NOMO-1 (cell line): ENCODE data around the gene CPED1.
"Not testable (repeated sequence)": the region's sequence is repeated elsewhere in the genome, so short reads cannot be mapped to it uniquely, and the experiment has no call there.

ENCODE experiments used
- DNase-seq, 2 experiments: peaks; one replicate each; lab custom pipeline; 2025; ENCODE audit not compliant: unreplicated experiment in 2 of 2; lab: John Stamatoyannopoulos, UW

The CPED1 gene

GRCh38 chr7:121125454-121125853, 136.9 kb downstream of the CPED1 start:
- not testable (repeated sequence) for DNase-seq

- no peak for DNase-seq
These were observed 137.7 kb downstream of the CPED1 start for GRCh38 chr7:121126201-121126600.

- DNase-seq = no peak
These were observed 138.5 kb downstream of the CPED1 start for GRCh38 chr7:121126801-121127534.

- no peak for DNase-seq
These were observed 144.4 kb downstream of the CPED1 start for GRCh38 chr7:121132940-121133339.

- no peak for DNase-seq
These were observed 144.9 kb downstream of the CPED1 start for GRCh38 chr7:121133444-121133843.

GRCh38 chr7:121137580-121137979, 149.1 kb downstream of the CPED1 start:
- DNase-seq = no peak

GRCh38 chr7:121138262-121138933, 149.9 kb downstream of the CPED1 start:
- no peak for DNase-seq

- no peak for DNase-seq
These were observed 150.9 kb downstream of the CPED1 start for GRCh38 chr7:121139427-121139826.

GRCh38 chr7:121140790-121141189, 152.3 kb downstream of the CPED1 start:
- DNase-seq = no peak

- DNase-seq = no peak
These were observed 163.3 kb downstream of the CPED1 start for GRCh38 chr7:121151774-121152221.

GRCh38 chr7:121153411-121153810, 164.9 kb downstream of the CPED1 start:
- no peak for DNase-seq

- DNase-seq = no peak
These were observed 165.5 kb downstream of the CPED1 start for GRCh38 chr7:121153995-121154394.

GRCh38 chr7:121156825-121157224, 168.3 kb downstream of the CPED1 start:
- no peak for DNase-seq

- DNase-seq = no peak
These were observed 168.8 kb downstream of the CPED1 start for GRCh38 chr7:121157341-121157751.

- no peak for DNase-seq
These were observed 169.5 kb downstream of the CPED1 start for GRCh38 chr7:121157885-121158590.

- no peak for DNase-seq
These were observed 170.2 kb downstream of the CPED1 start for GRCh38 chr7:121158665-121159064.

- no peak for DNase-seq
These were observed 171.0 kb downstream of the CPED1 start for GRCh38 chr7:121159553-121159952.

GRCh38 chr7:121160150-121161008, 171.9 kb downstream of the CPED1 start:
- DNase-seq = no peak

GRCh38 chr7:121163699-121164098, 175.2 kb downstream of the CPED1 start:
- DNase-seq = no peak

- DNase-seq = no peak
These were observed 175.7 kb downstream of the CPED1 start for GRCh38 chr7:121164247-121164646.

- DNase-seq = no peak
These were observed 178.4 kb downstream of the CPED1 start for GRCh38 chr7:121166916-121167315.
